ENCODE results near the gene TMEM50A.
"Not testable (repeated sequence)": the region's sequence is repeated elsewhere in the genome, so short reads cannot be mapped to it uniquely, and the experiment has no call there.

- not testable (repeated sequence) for TF ChIP-seq POLR2A, CTCF (IDR thresholded peaks at IDR 0.05)
Observed at GRCh38 chr1:25293426-25293825, 44.7 kb upstream of the TMEM50A start.

Data from right lobe of liver (tissue), 4 donors.